Liver (tissue), 9 donors: ENCODE data around the gene CWF19L2. TPM values are rescaled to one million over a fixed set of nuclear protein-coding genes. Genes with fewer than 3 reads are reported as not detected.

Source experiments
- DNase-seq: peaks from one replicate; pipeline ENCODE4 v3.0.0-alpha.2; 2017; ENCODE audit warnings: low spot score
- H3K27ac ChIP-seq, 2 donors: one replicate each; pipeline ENCODE4 v1.7.0; 2013; ENCODE audit warnings: inconsistent platforms in 2 of 2, low read length in 2 of 2, control low read depth in 1 of 2, low read depth in 1 of 2, mild to moderate bottlenecking in 1 of 2
- H3K27me3 ChIP-seq, 4 donors: one replicate each; pipeline versions ENCODE4 v1.6.1 to v1.7.0; 2013; ENCODE audit warnings: low read length in 3 of 4, inconsistent platforms in 1 of 4, mild to moderate bottlenecking in 1 of 4, moderate library complexity in 1 of 4; ENCODE audit not compliant: control insufficient read depth in 4 of 4, insufficient read depth in 4 of 4
- H3K36me3 ChIP-seq, 4 donors: one replicate each; pipeline versions ENCODE4 v1.6.1 to v1.7.0; 2013; ENCODE audit warnings: low read length in 3 of 4, mild to moderate bottlenecking in 3 of 4, low read depth in 1 of 4, moderate library complexity in 1 of 4; ENCODE audit not compliant: control insufficient read depth in 4 of 4, insufficient read depth in 3 of 4
- H3K4me1 ChIP-seq, 4 donors: one replicate each; pipeline versions ENCODE4 v1.6.1 to v1.7.0; 2013; ENCODE audit warnings: low read length in 3 of 4, mild to moderate bottlenecking in 3 of 4, moderate library complexity in 1 of 4; ENCODE audit not compliant: control insufficient read depth in 4 of 4, insufficient read depth in 4 of 4
- H3K4me3 ChIP-seq, 3 donors: one replicate each; pipeline versions ENCODE4 v1.6.1 to v1.7.0; 2013; ENCODE audit warnings: low read length in 3 of 3, control low read depth in 1 of 3, low read depth in 1 of 3, mild to moderate bottlenecking in 1 of 3
- H3K9ac ChIP-seq, 2 donors: one replicate each; pipeline ENCODE4 v1.7.0; 2013; ENCODE audit warnings: low read length in 2 of 2, mild to moderate bottlenecking in 2 of 2, moderate library complexity in 2 of 2, control low read depth in 1 of 2, low read depth in 1 of 2
- H3K9me3 ChIP-seq, 4 donors: one replicate each; pipeline versions ENCODE4 v1.6.1 to v1.7.0; 2013; ENCODE audit warnings: low read length in 3 of 4; ENCODE audit not compliant: control insufficient read depth in 4 of 4
- EGR1 ChIP-seq, 2 donors: IDR thresholded peaks; 2 replicates each; pipeline ENCODE4 v1.6.1; 2016 to 2018; ENCODE audit warnings: antibody characterized with exemption in 2 of 2, low read depth in 2 of 2
- FOXA1 ChIP-seq: IDR thresholded peaks from 2 replicates; pipeline ENCODE4 v1.6.1; 2016; ENCODE audit warnings: antibody characterized with exemption
- FOXA2 ChIP-seq: IDR thresholded peaks from 2 replicates; pipeline ENCODE4 v1.6.1; 2016; ENCODE audit warnings: antibody characterized with exemption
- GABPA ChIP-seq, 2 donors: IDR thresholded peaks in 1 of 2; conservative IDR thresholded peaks in 1 of 2; 2 replicates each; pipeline ENCODE4 v1.6.1; 2016; ENCODE audit warnings: antibody characterized with exemption in 2 of 2, mild to moderate bottlenecking in 1 of 2, moderate library complexity in 1 of 2
- HNF4A ChIP-seq, 2 donors: conservative IDR thresholded peaks; 2 replicates each; pipeline ENCODE4 v1.6.1; 2016; ENCODE audit warnings: antibody characterized with exemption in 2 of 2, mild to moderate bottlenecking in 2 of 2
- HNF4G ChIP-seq: IDR thresholded peaks from 2 replicates; pipeline ENCODE4 v1.6.1; 2016; ENCODE audit warnings: antibody characterized with exemption
- NR2F2 ChIP-seq: IDR thresholded peaks from 2 replicates; pipeline ENCODE4 v1.6.1; 2016; ENCODE audit warnings: antibody characterized with exemption
- RAD21 ChIP-seq, 2 donors: IDR thresholded peaks; 2 replicates each; pipeline ENCODE4 v1.6.1; 2016; ENCODE audit warnings: antibody characterized with exemption in 2 of 2, mild to moderate bottlenecking in 2 of 2
- RXRA ChIP-seq, 2 donors: IDR thresholded peaks; 2 replicates each; pipeline ENCODE4 v1.6.1; 2017 to 2018; ENCODE audit warnings: antibody characterized with exemption in 2 of 2, mild to moderate bottlenecking in 1 of 2
- SP1 ChIP-seq: IDR thresholded peaks from 2 replicates; pipeline ENCODE4 v1.6.1; 2018; ENCODE audit warnings: antibody characterized with exemption, mild to moderate bottlenecking
- TAF1 ChIP-seq: conservative IDR thresholded peaks from 2 replicates; pipeline ENCODE4 v1.6.1; 2016; ENCODE audit warnings: antibody characterized with exemption, mild to moderate bottlenecking
- YY1 ChIP-seq: IDR thresholded peaks from 2 replicates; pipeline ENCODE4 v1.6.1; 2016; ENCODE audit warnings: antibody characterized with exemption, mild to moderate bottlenecking
- WGBS: extraction: QIAGEN DNeasy Blood & Tissue Kit; methylation state at CpG from one replicate; pipeline ENCODE4 v1.1.7; 2013; 5-methylcytosine and 5-hydroxymethylcytosine counted together
- polyA plus RNA-seq, 2 donors: library from polyadenylated mRNA; stranded (reverse) in 1 of 2; unstranded in 1 of 2; fragments of 200-250 nt in 1 of 2; fragments of >200 nt in 1 of 2; fragmentation: Nextera tagmentation in 1 of 2; extraction: Ambion mirVana in 1 of 2; gene quantifications; one replicate each; pipeline versions ENCODE4 v1.2.1 to v1.2.3, GENCODE V29; 2013 to 2015
- total RNA-seq, 2 donors: library from RNA; depleted of rRNA; stranded (reverse); fragments of >200 nt; gene quantifications; one replicate each; pipeline ENCODE4 v1.2.3, GENCODE V29; 2014
- TF ChIP-seq, protein P1 (sequence below): IDR thresholded peaks from 2 replicates; pipeline ENCODE4 v1.6.1; 2016; ENCODE audit warnings: antibody characterized with exemption
- TF ChIP-seq, protein P2 (sequence below): IDR thresholded peaks from 2 replicates; pipeline ENCODE4 v1.6.1; 2016; ENCODE audit warnings: antibody characterized with exemption, mild to moderate bottlenecking
- TF ChIP-seq, protein P3 (sequence below): IDR thresholded peaks from 2 replicates; pipeline ENCODE4 v1.6.1; 2016; ENCODE audit warnings: antibody characterized with exemption
- TF ChIP-seq, protein P4 (sequence below): fragments of 150-350 bp; IDR thresholded peaks from 2 replicates; pipeline ENCODE4 v1.5.1; 2017; ENCODE audit warnings: improper control_type of control experiment, low read depth, low read length; ENCODE audit not compliant: missing input control
- TF ChIP-seq, protein P5 (sequence below): IDR thresholded peaks from 2 replicates; pipeline ENCODE4 v1.6.1; 2016; ENCODE audit warnings: antibody characterized with exemption
- donor health status: healthy.
- donor health status: healthy.
- donor health status: healthy.
- donor health status: healthy.
- donor health status: healthy.

Gene CWF19L2
- total and polyA plus RNA-seq, 4 donors: 2.0 to 10.7 (median 5.8) TPM

DNA sequence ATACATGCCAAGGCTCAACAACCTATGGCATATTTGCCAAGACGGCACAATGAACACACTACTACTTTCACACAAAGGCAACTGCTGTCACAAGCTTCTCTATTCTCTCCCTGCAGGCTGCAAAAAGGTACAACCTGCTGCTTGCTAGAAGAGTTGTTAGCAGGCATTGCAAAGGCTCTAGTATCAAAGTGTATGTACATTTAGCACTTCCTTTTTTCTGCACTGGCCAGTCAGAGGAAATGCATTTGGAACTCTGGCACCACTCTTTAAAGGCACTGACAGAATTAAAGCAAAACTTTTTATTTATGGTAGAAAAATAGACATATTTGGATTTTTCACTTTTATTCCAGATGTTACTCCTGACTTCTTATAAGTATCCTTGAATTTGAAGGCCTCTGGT is 125.9 kb downstream of the CWF19L2 start:
- 95% methylated on average over 1 of the region's 1 CpG for WGBS
- H3K9me3 ChIP-seq: no peaks in the 10 kb centered on the region
- H3K4me1 ChIP-seq: peaks cover 0 to 3% (median 0%) of the 10 kb centered on the region in 4 donors
- H3K36me3 ChIP-seq: peaks cover 3 to 10% (median 9%) of the 10 kb centered on the region in 4 donors
- no peak for DNase-seq
- no peak for TF ChIP-seq RAD21 (IDR thresholded peaks at IDR 0.05)
- no peak for TF ChIP-seq EGR1 (IDR thresholded peaks at IDR 0.05; ENCODE audit: low read depth in 2 of 2)
- TF ChIP-seq TAF1: no peak
- TF ChIP-seq, protein P1, sequence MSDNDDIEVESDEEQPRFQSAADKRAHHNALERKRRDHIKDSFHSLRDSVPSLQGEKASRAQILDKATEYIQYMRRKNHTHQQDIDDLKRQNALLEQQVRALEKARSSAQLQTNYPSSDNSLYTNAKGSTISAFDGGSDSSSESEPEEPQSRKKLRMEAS: no peak
- TF ChIP-seq, protein P2, sequence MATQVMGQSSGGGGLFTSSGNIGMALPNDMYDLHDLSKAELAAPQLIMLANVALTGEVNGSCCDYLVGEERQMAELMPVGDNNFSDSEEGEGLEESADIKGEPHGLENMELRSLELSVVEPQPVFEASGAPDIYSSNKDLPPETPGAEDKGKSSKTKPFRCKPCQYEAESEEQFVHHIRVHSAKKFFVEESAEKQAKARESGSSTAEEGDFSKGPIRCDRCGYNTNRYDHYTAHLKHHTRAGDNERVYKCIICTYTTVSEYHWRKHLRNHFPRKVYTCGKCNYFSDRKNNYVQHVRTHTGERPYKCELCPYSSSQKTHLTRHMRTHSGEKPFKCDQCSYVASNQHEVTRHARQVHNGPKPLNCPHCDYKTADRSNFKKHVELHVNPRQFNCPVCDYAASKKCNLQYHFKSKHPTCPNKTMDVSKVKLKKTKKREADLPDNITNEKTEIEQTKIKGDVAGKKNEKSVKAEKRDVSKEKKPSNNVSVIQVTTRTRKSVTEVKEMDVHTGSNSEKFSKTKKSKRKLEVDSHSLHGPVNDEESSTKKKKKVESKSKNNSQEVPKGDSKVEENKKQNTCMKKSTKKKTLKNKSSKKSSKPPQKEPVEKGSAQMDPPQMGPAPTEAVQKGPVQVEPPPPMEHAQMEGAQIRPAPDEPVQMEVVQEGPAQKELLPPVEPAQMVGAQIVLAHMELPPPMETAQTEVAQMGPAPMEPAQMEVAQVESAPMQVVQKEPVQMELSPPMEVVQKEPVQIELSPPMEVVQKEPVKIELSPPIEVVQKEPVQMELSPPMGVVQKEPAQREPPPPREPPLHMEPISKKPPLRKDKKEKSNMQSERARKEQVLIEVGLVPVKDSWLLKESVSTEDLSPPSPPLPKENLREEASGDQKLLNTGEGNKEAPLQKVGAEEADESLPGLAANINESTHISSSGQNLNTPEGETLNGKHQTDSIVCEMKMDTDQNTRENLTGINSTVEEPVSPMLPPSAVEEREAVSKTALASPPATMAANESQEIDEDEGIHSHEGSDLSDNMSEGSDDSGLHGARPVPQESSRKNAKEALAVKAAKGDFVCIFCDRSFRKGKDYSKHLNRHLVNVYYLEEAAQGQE: no peak
- TF ChIP-seq, protein P3, sequence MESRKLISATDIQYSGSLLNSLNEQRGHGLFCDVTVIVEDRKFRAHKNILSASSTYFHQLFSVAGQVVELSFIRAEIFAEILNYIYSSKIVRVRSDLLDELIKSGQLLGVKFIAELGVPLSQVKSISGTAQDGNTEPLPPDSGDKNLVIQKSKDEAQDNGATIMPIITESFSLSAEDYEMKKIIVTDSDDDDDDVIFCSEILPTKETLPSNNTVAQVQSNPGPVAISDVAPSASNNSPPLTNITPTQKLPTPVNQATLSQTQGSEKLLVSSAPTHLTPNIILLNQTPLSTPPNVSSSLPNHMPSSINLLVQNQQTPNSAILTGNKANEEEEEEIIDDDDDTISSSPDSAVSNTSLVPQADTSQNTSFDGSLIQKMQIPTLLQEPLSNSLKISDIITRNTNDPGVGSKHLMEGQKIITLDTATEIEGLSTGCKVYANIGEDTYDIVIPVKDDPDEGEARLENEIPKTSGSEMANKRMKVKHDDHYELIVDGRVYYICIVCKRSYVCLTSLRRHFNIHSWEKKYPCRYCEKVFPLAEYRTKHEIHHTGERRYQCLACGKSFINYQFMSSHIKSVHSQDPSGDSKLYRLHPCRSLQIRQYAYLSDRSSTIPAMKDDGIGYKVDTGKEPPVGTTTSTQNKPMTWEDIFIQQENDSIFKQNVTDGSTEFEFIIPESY: no peak
- TF ChIP-seq FOXA1: no peak
- TF ChIP-seq GABPA (IDR thresholded peaks at IDR 0.05 in 1 of 2, conservative IDR thresholded peaks at IDR 0.05 in 1 of 2): no peak
- TF ChIP-seq YY1: no peak
- TF ChIP-seq FOXA2: no peak
- TF ChIP-seq, protein P4, sequence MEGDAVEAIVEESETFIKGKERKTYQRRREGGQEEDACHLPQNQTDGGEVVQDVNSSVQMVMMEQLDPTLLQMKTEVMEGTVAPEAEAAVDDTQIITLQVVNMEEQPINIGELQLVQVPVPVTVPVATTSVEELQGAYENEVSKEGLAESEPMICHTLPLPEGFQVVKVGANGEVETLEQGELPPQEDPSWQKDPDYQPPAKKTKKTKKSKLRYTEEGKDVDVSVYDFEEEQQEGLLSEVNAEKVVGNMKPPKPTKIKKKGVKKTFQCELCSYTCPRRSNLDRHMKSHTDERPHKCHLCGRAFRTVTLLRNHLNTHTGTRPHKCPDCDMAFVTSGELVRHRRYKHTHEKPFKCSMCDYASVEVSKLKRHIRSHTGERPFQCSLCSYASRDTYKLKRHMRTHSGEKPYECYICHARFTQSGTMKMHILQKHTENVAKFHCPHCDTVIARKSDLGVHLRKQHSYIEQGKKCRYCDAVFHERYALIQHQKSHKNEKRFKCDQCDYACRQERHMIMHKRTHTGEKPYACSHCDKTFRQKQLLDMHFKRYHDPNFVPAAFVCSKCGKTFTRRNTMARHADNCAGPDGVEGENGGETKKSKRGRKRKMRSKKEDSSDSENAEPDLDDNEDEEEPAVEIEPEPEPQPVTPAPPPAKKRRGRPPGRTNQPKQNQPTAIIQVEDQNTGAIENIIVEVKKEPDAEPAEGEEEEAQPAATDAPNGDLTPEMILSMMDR: no peak
- TF ChIP-seq, protein P5, sequence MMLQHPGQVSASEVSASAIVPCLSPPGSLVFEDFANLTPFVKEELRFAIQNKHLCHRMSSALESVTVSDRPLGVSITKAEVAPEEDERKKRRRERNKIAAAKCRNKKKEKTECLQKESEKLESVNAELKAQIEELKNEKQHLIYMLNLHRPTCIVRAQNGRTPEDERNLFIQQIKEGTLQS: no peak
- no peak for TF ChIP-seq RXRA (IDR thresholded peaks at IDR 0.05)
- H3K4me3 ChIP-seq: no peak overlapping the region
- no peaks in the 10 kb centered on the region for H3K27me3 ChIP-seq
- no peak overlapping the region for H3K27ac ChIP-seq
- H3K9ac ChIP-seq: no peak overlapping the region

DNA sequence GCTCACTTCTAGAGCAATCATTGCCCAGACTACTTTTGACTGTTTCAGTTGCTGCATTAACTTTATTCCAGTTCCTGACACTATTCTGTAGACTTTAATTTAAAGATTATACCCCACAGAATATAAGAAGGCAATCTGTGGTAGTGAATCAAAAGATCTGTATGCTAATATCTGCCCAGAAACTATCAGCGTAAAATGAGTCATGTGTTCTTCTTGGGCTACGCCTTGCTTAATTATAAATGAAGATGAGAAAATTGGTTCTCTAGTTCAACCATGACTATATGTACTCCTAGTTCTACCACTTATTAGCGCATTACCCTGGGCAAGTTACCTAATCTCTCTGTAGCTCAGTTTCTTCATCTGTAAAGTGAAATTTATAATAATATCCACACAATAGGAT is 128.5 kb downstream of the CWF19L2 start:
- H3K36me3 ChIP-seq: peaks cover 3 to 15% (median 12%) of the 10 kb centered on the region in 4 donors
- H3K4me3 ChIP-seq: no peak overlapping the region
- no peak overlapping the region for H3K9ac ChIP-seq
- no peaks in the 10 kb centered on the region for H3K27me3 ChIP-seq
- 97% methylated on average over 3 of the region's 3 CpGs for WGBS
- no peak overlapping the region for H3K27ac ChIP-seq
- no peaks in the 10 kb centered on the region for H3K9me3 ChIP-seq
- no peak for DNase-seq
- no peaks in the 10 kb centered on the region for H3K4me1 ChIP-seq
- TF ChIP-seq SP1: no peak
- TF ChIP-seq HNF4A (conservative IDR thresholded peaks at IDR 0.05): no peak
- TF ChIP-seq HNF4G: no peak
- TF ChIP-seq, protein P2: no peak
- TF ChIP-seq, protein P1: no peak
- no peak for TF ChIP-seq RXRA (IDR thresholded peaks at IDR 0.05)
- TF ChIP-seq YY1: no peak
- TF ChIP-seq GABPA (IDR thresholded peaks at IDR 0.05 in 1 of 2, conservative IDR thresholded peaks at IDR 0.05 in 1 of 2): no peak
- TF ChIP-seq NR2F2: no peak
- TF ChIP-seq, protein P3: no peak
